Stimulated activated CD4-positive, alpha-beta T cell treated with anti-CD3 and anti-CD28 coated beads, Interleukin-15, amount 100 ng/mL, for 48 hours (primary cell): ENCODE results near the gene NKX6-2.

ENCODE experiments used
- DNase-seq, 2 donors: peaks; one replicate each; pipeline ENCODE4 v3.0.0-alpha.2; 2020; ENCODE audit warnings: low read depth in 2 of 2

Gene NKX6-2

GRCh38 chr10:132738454-132739224 is 47.3 kb downstream of the NKX6-2 start:
- DNase-seq: no peak

- DNase-seq: no peak
Observed at GRCh38 chr10:132737390-132738048, 48.4 kb downstream of the NKX6-2 start.

GRCh38 chr10:132735923-132736391 is 50.0 kb downstream of the NKX6-2 start:
- no peak for DNase-seq

GRCh38 chr10:132735341-132735775 is 50.6 kb downstream of the NKX6-2 start:
- DNase-seq: no peak

GRCh38 chr10:132733926-132734325 is 52.0 kb downstream of the NKX6-2 start:
- no peak for DNase-seq
